ENCODE measurements around the gene SPRYD4.

GRCh38 chr12:56487448-56488040, 19.2 kb downstream of the SPRYD4 start:
- no peak for TF ChIP-seq POLR2A (IDR thresholded peaks at IDR 0.05)
- TF ChIP-seq CTCF (IDR thresholded peaks at IDR 0.05), result no peak

All from tibial nerve (tissue), 3 donors.